Measurements from ENCODE around the gene NANOS3. TPM values are rescaled to one million over a fixed set of nuclear protein-coding genes. Genes with fewer than 3 reads are reported as not detected.

Gene NANOS3
- total RNA-seq, 1 donor from 2014 or later, result 3.5 TPM

GRCh38 chr19:13890136-13890535 is 13.2 kb downstream of the NANOS3 start:
- Mint-ChIP-seq H3K27me3 (ENCODE audit: unreplicated experiment) (no peaks in the 10 kb centered on the region), H3K27ac (ENCODE audit: unreplicated experiment) (no peak overlapping the region), H3K4me1 (ENCODE audit: unreplicated experiment) (no peaks in the 10 kb centered on the region), H3K4me3 (ENCODE audit: unreplicated experiment) (no peak overlapping the region), H3K9me3 (ENCODE audit: unreplicated experiment) (no peaks in the 10 kb centered on the region), H3K36me3 (ENCODE audit: unreplicated experiment) (no peaks in the 10 kb centered on the region)
- DNase-seq (ENCODE audit: extremely low spot score, unreplicated experiment), result no peak
- TF ChIP-seq CTCF (IDR thresholded peaks at IDR 0.05), result no peak

GRCh38 chr19:13892870-13893269 is 15.9 kb downstream of the NANOS3 start:
- H3K27me3 Mint-ChIP-seq (ENCODE audit: unreplicated experiment), result no peaks in the 10 kb centered on the region
- H3K36me3 Mint-ChIP-seq (ENCODE audit: unreplicated experiment), result no peaks in the 10 kb centered on the region
- H3K4me1 Mint-ChIP-seq (ENCODE audit: unreplicated experiment), result no peaks in the 10 kb centered on the region
- no peak for TF ChIP-seq CTCF (IDR thresholded peaks at IDR 0.05)
- H3K4me3 Mint-ChIP-seq (ENCODE audit: unreplicated experiment), result no peak overlapping the region
- no peak for DNase-seq (ENCODE audit: extremely low spot score, unreplicated experiment)
- H3K9me3 Mint-ChIP-seq (ENCODE audit: unreplicated experiment), result no peaks in the 10 kb centered on the region
- no peak overlapping the region for H3K27ac Mint-ChIP-seq (ENCODE audit: unreplicated experiment)

GRCh38 chr19:13894552-13894951 is 17.6 kb downstream of the NANOS3 start:
- no peak for DNase-seq (ENCODE audit: extremely low spot score, unreplicated experiment)
- no peak overlapping the region for H3K4me3 Mint-ChIP-seq (ENCODE audit: unreplicated experiment)
- no peaks in the 10 kb centered on the region for H3K9me3 Mint-ChIP-seq (ENCODE audit: unreplicated experiment)
- TF ChIP-seq CTCF (IDR thresholded peaks at IDR 0.05), result no peak
- no peaks in the 10 kb centered on the region for H3K36me3 Mint-ChIP-seq (ENCODE audit: unreplicated experiment)
- H3K27ac Mint-ChIP-seq (ENCODE audit: unreplicated experiment), result no peak overlapping the region
- no peaks in the 10 kb centered on the region for H3K27me3 Mint-ChIP-seq (ENCODE audit: unreplicated experiment)
- H3K4me1 Mint-ChIP-seq (ENCODE audit: unreplicated experiment), result no peaks in the 10 kb centered on the region

GRCh38 chr19:13896227-13896626 is 19.3 kb downstream of the NANOS3 start:
- Mint-ChIP-seq H3K27me3 (ENCODE audit: unreplicated experiment) (no peaks in the 10 kb centered on the region), H3K27ac (ENCODE audit: unreplicated experiment) (no peak overlapping the region), H3K9me3 (ENCODE audit: unreplicated experiment) (no peaks in the 10 kb centered on the region), H3K4me3 (ENCODE audit: unreplicated experiment) (no peak overlapping the region), H3K4me1 (ENCODE audit: unreplicated experiment) (peaks cover 2% of the 10 kb centered on the region), H3K36me3 (ENCODE audit: unreplicated experiment) (no peaks in the 10 kb centered on the region)
- no peak for TF ChIP-seq CTCF (IDR thresholded peaks at IDR 0.05)
- no peak for DNase-seq (ENCODE audit: extremely low spot score, unreplicated experiment)

GRCh38 chr19:13899393-13899792 is 22.5 kb downstream of the NANOS3 start:
- peaks cover 2% of the 10 kb centered on the region for H3K4me1 Mint-ChIP-seq (ENCODE audit: unreplicated experiment)
- no peaks in the 10 kb centered on the region for H3K27me3 Mint-ChIP-seq (ENCODE audit: unreplicated experiment)
- H3K36me3 Mint-ChIP-seq (ENCODE audit: unreplicated experiment), result no peaks in the 10 kb centered on the region
- no peak overlapping the region for H3K4me3 Mint-ChIP-seq (ENCODE audit: unreplicated experiment)
- no peak for TF ChIP-seq CTCF (IDR thresholded peaks at IDR 0.05)
- no peak for DNase-seq (ENCODE audit: extremely low spot score, unreplicated experiment)
- no peaks in the 10 kb centered on the region for H3K9me3 Mint-ChIP-seq (ENCODE audit: unreplicated experiment)
- no peak overlapping the region for H3K27ac Mint-ChIP-seq (ENCODE audit: unreplicated experiment)
